ENCODE measurements around the gene NMNAT3.

Gene NMNAT3

GRCh38 chr3:139537795-139538621, 139.8 kb downstream of the NMNAT3 start:
- DNase-seq: no peak

GRCh38 chr3:139537361-139537760, 140.4 kb downstream of the NMNAT3 start:
- DNase-seq: peak; percentile 96

- peak; percentile 92 for DNase-seq
Observed at GRCh38 chr3:139534992-139535879, 142.5 kb downstream of the NMNAT3 start.

- DNase-seq: peak; percentile 83
Observed at GRCh38 chr3:139534455-139534812, 143.3 kb downstream of the NMNAT3 start.

- DNase-seq: peak; percentile 79
Observed at GRCh38 chr3:139533781-139534454, 143.9 kb downstream of the NMNAT3 start.

GRCh38 chr3:139532976-139533375, 144.8 kb downstream of the NMNAT3 start:
- no peak for DNase-seq

GRCh38 chr3:139530717-139531116, 147.1 kb downstream of the NMNAT3 start:
- peak; percentile 45 for DNase-seq

GRCh38 chr3:139529662-139530061, 148.1 kb downstream of the NMNAT3 start:
- peak; percentile 98 for DNase-seq

- DNase-seq: no peak
Observed at GRCh38 chr3:139528924-139529323, 148.8 kb downstream of the NMNAT3 start.

GRCh38 chr3:139528281-139528680, 149.5 kb downstream of the NMNAT3 start:
- no peak for DNase-seq

- no peak for DNase-seq
Observed at GRCh38 chr3:139527265-139527664, 150.5 kb downstream of the NMNAT3 start.

- no peak for DNase-seq
Observed at GRCh38 chr3:139526146-139526545, 151.6 kb downstream of the NMNAT3 start.

GRCh38 chr3:139524841-139525636, 152.7 kb downstream of the NMNAT3 start:
- DNase-seq: no peak

GRCh38 chr3:139523718-139524117, 154.1 kb downstream of the NMNAT3 start:
- DNase-seq: no peak

GRCh38 chr3:139523166-139523565, 154.6 kb downstream of the NMNAT3 start:
- no peak for DNase-seq

GRCh38 chr3:139522421-139522820, 155.4 kb downstream of the NMNAT3 start:
- peak; percentile 36 for DNase-seq

GRCh38 chr3:139521816-139522215, 156.0 kb downstream of the NMNAT3 start:
- peak; percentile 99 for DNase-seq

- no peak for DNase-seq
Observed at GRCh38 chr3:139521144-139521543, 156.6 kb downstream of the NMNAT3 start.

GRCh38 chr3:139519998-139520737, 157.6 kb downstream of the NMNAT3 start:
- no peak for DNase-seq

- DNase-seq: no peak
Observed at GRCh38 chr3:139518926-139519842, 158.6 kb downstream of the NMNAT3 start.

GRCh38 chr3:139518306-139518705, 159.5 kb downstream of the NMNAT3 start:
- no peak for DNase-seq
